HepG2 (cell line): Measurements from ENCODE around the gene TRIM36. TPM values are rescaled to one million over a fixed set of nuclear protein-coding genes. Genes with fewer than 3 reads are reported as not detected.

Source experiments
- ATAC-seq: fragments of 200-7000 bp; cut with Tn5 transposase; 3 replicates; pipeline ENCODE4 v1.9.1; 2020; ENCODE audit warnings: mild to moderate bottlenecking, moderate library complexity
- BruUV-seq: library from RNA; stranded (reverse); fragments of 400-500 nt; replicated peaks from 2 replicates; lab custom pipeline; 2021; lab: Mats Ljungman, UMichigan
- CTCF ChIA-PET: fragments of 300-600 bp; formaldehyde crosslinking; extraction: SDS; loops from one replicate; lab custom pipeline; 2021; ENCODE audit warnings: low total read pairs, inconsistent platforms, low intra/inter-chr PET ratio; lab: Yijun Ruan, JAX
- POLR2A ChIA-PET: fragments of 350-600 bp; sonication (Branson Sonifier 250); formaldehyde crosslinking; loops from one replicate; lab custom pipeline; 2020; ENCODE audit warnings: antibody characterized with exemption, inconsistent platforms; lab: Yijun Ruan, JAX
- DNase-seq: peaks from one replicate; pipeline ENCODE4 v3.0.0-alpha.2; 2015; ENCODE audit warnings: low spot score
- FAIRE-seq: peaks from 3 replicates; lab custom pipeline; 2011; peaks lifted over from hg19 to GRCh38; lab: Jason Lieb, UNC
- H2AFZ ChIP-seq: one replicate; pipeline ENCODE4 v1.6.1; 2011; ENCODE audit warnings: low read length, inconsistent platforms
- H3K27ac ChIP-seq: fragments of 300-600 bp; 3 replicates; pipeline ENCODE4 v1.8.0; 2011; ENCODE audit warnings: mixed run types, mild to moderate bottlenecking, mixed read lengths, low read length, inconsistent platforms; ENCODE audit not compliant: insufficient read depth; ENCODE audit errors: extremely low read length
- H3K27me3 ChIP-seq, 2 experiments: fragments of 200-600 bp in 1 of 2; 2 replicates in 1 of 2; 3 replicates in 1 of 2; pipeline versions ENCODE4 v1.6.0 to v1.8.0; 2011; ENCODE audit warnings: low read length in 2 of 2, mild to moderate bottlenecking in 2 of 2, moderate library complexity in 2 of 2, inconsistent platforms in 1 of 2; ENCODE audit not compliant: insufficient read depth in 2 of 2, control insufficient read depth in 1 of 2
- H3K36me3 ChIP-seq, 2 experiments: fragments of 200-600 bp in 1 of 2; replicated peaks in 1 of 2; 2 replicates in 1 of 2; 3 replicates in 1 of 2; pipeline versions ENCODE4 v1.5.1 to v1.8.0; 2011; ENCODE audit warnings: low read length in 2 of 2, inconsistent platforms in 1 of 2; ENCODE audit not compliant: insufficient read depth in 2 of 2, control insufficient read depth in 1 of 2
- H3K4me1 ChIP-seq: 2 replicates; pipeline ENCODE4 v1.5.1; 2012; ENCODE audit warnings: low read length, inconsistent platforms; ENCODE audit not compliant: insufficient read depth
- H3K4me2 ChIP-seq: 2 replicates; pipeline ENCODE4 v1.6.0; 2011; ENCODE audit warnings: low read depth, low read length, inconsistent platforms
- H3K4me3 ChIP-seq, 3 experiments: fragments of 200-600 bp in 1 of 3; sonication (generic), shearing (Covaris generic) in 1 of 3; replicated peaks in 1 of 3; 2 replicates each; pipeline ENCODE4 v1.5.1; 2011 to 2016; ENCODE audit warnings: low read length in 3 of 3, inconsistent platforms in 2 of 3, low read depth in 2 of 3, mild to moderate bottlenecking in 2 of 3, control low read depth in 1 of 3, mixed read lengths in 1 of 3; ENCODE audit not compliant: insufficient read depth in 1 of 3
- H3K79me2 ChIP-seq: one replicate; pipeline ENCODE4 v1.6.1; 2011; ENCODE audit warnings: low read length, inconsistent platforms; ENCODE audit not compliant: insufficient read depth
- H3K9ac ChIP-seq: 2 replicates; pipeline ENCODE4 v1.6.0; 2011; ENCODE audit warnings: mild to moderate bottlenecking, low read depth, low read length, inconsistent platforms; ENCODE audit not compliant: insufficient read depth
- H3K9me3 ChIP-seq: 2 replicates; pipeline ENCODE4 v1.5.1; 2012; ENCODE audit warnings: mild to moderate bottlenecking, low read length
- H4K20me1 ChIP-seq: 2 replicates; pipeline ENCODE4 v1.6.0; 2011; ENCODE audit warnings: inconsistent platforms, mild to moderate bottlenecking, low read length, moderate library complexity; ENCODE audit not compliant: insufficient read depth
- FOSL1 ChIP-seq: sonication (generic); formaldehyde crosslinking; IDR thresholded peaks from 2 replicates; pipeline ENCODE4 v1.9.0; 2021; ENCODE audit warnings: missing genetic modification reagents, borderline replicate concordance
- FOXA1 ChIP-seq, 2 experiments: fragments of 450-650 bp in 1 of 2; sonication (generic) in 1 of 2; formaldehyde crosslinking in 1 of 2; IDR thresholded peaks; 2 replicates each; pipeline versions ENCODE4 v1.4.0 to v1.6.1; 2016 to 2020; ENCODE audit warnings: missing genetic modification reagents in 1 of 2
- HNF4G ChIP-seq, 2 experiments: sonication (generic) in 1 of 2; formaldehyde crosslinking in 1 of 2; IDR thresholded peaks; 2 replicates each; pipeline versions ENCODE4 v1.4.0 to v1.6.1; 2011 to 2020; ENCODE audit warnings: borderline replicate concordance in 2 of 2, low read depth in 2 of 2, mild to moderate bottlenecking in 2 of 2, low read length in 1 of 2, missing genetic modification reagents in 1 of 2, moderate library complexity in 1 of 2
- NFE2 ChIP-seq: sonication (generic); formaldehyde crosslinking; IDR thresholded peaks from 2 replicates; pipeline ENCODE4 v1.4.0; 2020; ENCODE audit warnings: missing genetic modification reagents
- PAX8 ChIP-seq: sonication (generic); formaldehyde crosslinking; IDR thresholded peaks from 2 replicates; pipeline ENCODE4 v1.8.0; 2022; ENCODE audit warnings: mild to moderate bottlenecking, missing genetic modification reagents, borderline replicate concordance
- SETDB1 ChIP-seq: sonication (generic); formaldehyde crosslinking; IDR thresholded peaks from 2 replicates; pipeline ENCODE4 v1.5.1; 2020; ENCODE audit warnings: missing genetic modification reagents, mild to moderate bottlenecking, borderline replicate concordance
- SOX6 ChIP-seq, 2 experiments: fragments of 450-650 bp in 1 of 2; sonication (generic) in 1 of 2; formaldehyde crosslinking in 1 of 2; IDR thresholded peaks; 2 replicates each; pipeline versions ENCODE4 v1.4.0 to v1.6.1; 2017 to 2020; ENCODE audit warnings: antibody characterized with exemption in 1 of 2, mild to moderate bottlenecking in 1 of 2, missing genetic modification reagents in 1 of 2
- ZMYM3 ChIP-seq: sonication (generic); formaldehyde crosslinking; IDR thresholded peaks from 2 replicates; pipeline ENCODE4 v1.5.1; 2020; ENCODE audit warnings: mild to moderate bottlenecking, missing genetic modification reagents
- ZNF136 ChIP-seq: sonication (generic); formaldehyde crosslinking; IDR thresholded peaks from 2 replicates; pipeline ENCODE4 v1.8.1; 2022; ENCODE audit warnings: low read depth, mild to moderate bottlenecking, moderate library complexity, missing genetic modification reagents
- ZNF224 ChIP-seq: sonication (generic); formaldehyde crosslinking; IDR thresholded peaks from 2 replicates; pipeline ENCODE4 v1.5.0; 2020; ENCODE audit warnings: mild to moderate bottlenecking, missing genetic modification reagents
- WGBS: methylation state at CpG from one replicate; pipeline ENCODE4 v1.1.6; 2017; ENCODE audit warnings: low lambda C conversion rate; 5-methylcytosine and 5-hydroxymethylcytosine counted together
- in situ Hi-C: cut with HindIII; loops from 2 replicates; pipeline ENCODE4 v1.10.0; 2017; ENCODE audit warnings: low pct_unique_long_range_greater_than_20kb; ENCODE audit not compliant: extremely low pct_ligation_motif_present
- intact Hi-C: fragments of 100-400 bp; cut with micrococcal nuclease; formaldehyde crosslinking; loops from one replicate; pipeline ENCODE4 v1.10.0; 2022; ENCODE audit not compliant: unreplicated experiment
- polyA plus RNA-seq, 8 experiments: library from polyadenylated mRNA; depleted of rRNA in 3 of 8; stranded (reverse) in 7 of 8; unstranded in 1 of 8; fragments of >200 nt; fragmentation: Illumina TruSeq in 4 of 8; extraction: Trizol in 4 of 8; gene quantifications; 2 replicates each; pipeline versions ENCODE4 v1.2.1 to v1.2.3, GENCODE V29; 2011 to 2016; ENCODE audit warnings: low read depth in 4 of 8, missing spikeins in 1 of 8, mixed read lengths in 1 of 8; ENCODE audit not compliant: insufficient read depth in 1 of 8
- total RNA-seq, 5 experiments: library from RNA; depleted of rRNA; stranded (reverse); fragments of >200 nt; fragmentation: Illumina TruSeq; extraction: Trizol; gene quantifications; 2 replicates each; pipeline ENCODE4 v1.2.3, GENCODE V29; 2016; ENCODE audit warnings: low read depth in 1 of 5
- TF ChIP-seq, protein P1 (sequence below): sonication (generic); formaldehyde crosslinking; IDR thresholded peaks from 2 replicates; pipeline ENCODE4 v1.5.0; 2020; ENCODE audit warnings: mild to moderate bottlenecking, missing genetic modification reagents, moderate library complexity
- TF ChIP-seq, protein P2 (sequence below): sonication (generic); formaldehyde crosslinking; IDR thresholded peaks from 2 replicates; pipeline ENCODE4 v1.4.0; 2020; ENCODE audit warnings: missing genetic modification reagents
- TF ChIP-seq, protein P3 (sequence below): sonication (generic); formaldehyde crosslinking; IDR thresholded peaks from 2 replicates; pipeline ENCODE4 v1.4.0; 2020; ENCODE audit warnings: mild to moderate bottlenecking, missing genetic modification reagents, borderline replicate concordance

TRIM36 gene
- total and polyA plus RNA-seq, 2 of the 13 experiments (the other 11 are each of a cell fraction or from before 2014, with no cell fraction given) = 1.7 to 2.4 TPM

DNA sequence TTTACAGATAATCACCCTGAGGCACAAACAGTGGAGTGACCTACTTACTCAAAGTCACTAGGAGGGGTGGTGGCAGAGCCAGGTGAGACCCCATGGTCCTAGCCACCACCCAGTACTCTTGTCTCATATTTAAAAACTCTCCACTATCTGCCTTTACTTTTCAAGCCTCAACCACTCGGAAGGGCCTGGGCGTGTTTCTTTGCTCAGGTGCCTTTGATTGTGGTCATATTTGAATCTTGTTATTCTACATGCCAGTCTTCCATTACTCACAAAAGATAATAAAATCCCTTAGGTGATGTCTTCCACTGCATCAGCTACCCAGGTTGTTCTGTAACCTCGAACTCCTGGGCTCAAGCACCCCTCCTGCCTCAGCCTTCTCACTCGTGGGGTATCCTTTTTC lies 20.7 kb upstream of the TRIM36 start:
- DNase-seq = no peak
- H3K36me3 ChIP-seq = no peaks in the 10 kb centered on the region
- TF ChIP-seq ZNF136 = no peak
- no peak for TF ChIP-seq FOSL1 (CRISPR knock-in tag)
- TF ChIP-seq HNF4G (IDR thresholded peaks at IDR 0.05; ENCODE audit: borderline replicate concordance, low read depth, low read length) = no peak
- TF ChIP-seq HNF4G (CRISPR knock-in tag; IDR thresholded peaks at IDR 0.05; ENCODE audit: borderline replicate concordance, low read depth) = no peak
- TF ChIP-seq ZNF224 (CRISPR knock-in tag) = no peak
- TF ChIP-seq NFE2 (CRISPR knock-in tag) = no peak
- TF ChIP-seq FOXA1 (IDR thresholded peaks at IDR 0.05) = no peak
- no peak for TF ChIP-seq FOXA1 (CRISPR knock-in tag; IDR thresholded peaks at IDR 0.05)
- TF ChIP-seq, protein P1, sequence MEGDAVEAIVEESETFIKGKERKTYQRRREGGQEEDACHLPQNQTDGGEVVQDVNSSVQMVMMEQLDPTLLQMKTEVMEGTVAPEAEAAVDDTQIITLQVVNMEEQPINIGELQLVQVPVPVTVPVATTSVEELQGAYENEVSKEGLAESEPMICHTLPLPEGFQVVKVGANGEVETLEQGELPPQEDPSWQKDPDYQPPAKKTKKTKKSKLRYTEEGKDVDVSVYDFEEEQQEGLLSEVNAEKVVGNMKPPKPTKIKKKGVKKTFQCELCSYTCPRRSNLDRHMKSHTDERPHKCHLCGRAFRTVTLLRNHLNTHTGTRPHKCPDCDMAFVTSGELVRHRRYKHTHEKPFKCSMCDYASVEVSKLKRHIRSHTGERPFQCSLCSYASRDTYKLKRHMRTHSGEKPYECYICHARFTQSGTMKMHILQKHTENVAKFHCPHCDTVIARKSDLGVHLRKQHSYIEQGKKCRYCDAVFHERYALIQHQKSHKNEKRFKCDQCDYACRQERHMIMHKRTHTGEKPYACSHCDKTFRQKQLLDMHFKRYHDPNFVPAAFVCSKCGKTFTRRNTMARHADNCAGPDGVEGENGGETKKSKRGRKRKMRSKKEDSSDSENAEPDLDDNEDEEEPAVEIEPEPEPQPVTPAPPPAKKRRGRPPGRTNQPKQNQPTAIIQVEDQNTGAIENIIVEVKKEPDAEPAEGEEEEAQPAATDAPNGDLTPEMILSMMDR (CRISPR knock-in tag) = no peak
- TF ChIP-seq, protein P2, sequence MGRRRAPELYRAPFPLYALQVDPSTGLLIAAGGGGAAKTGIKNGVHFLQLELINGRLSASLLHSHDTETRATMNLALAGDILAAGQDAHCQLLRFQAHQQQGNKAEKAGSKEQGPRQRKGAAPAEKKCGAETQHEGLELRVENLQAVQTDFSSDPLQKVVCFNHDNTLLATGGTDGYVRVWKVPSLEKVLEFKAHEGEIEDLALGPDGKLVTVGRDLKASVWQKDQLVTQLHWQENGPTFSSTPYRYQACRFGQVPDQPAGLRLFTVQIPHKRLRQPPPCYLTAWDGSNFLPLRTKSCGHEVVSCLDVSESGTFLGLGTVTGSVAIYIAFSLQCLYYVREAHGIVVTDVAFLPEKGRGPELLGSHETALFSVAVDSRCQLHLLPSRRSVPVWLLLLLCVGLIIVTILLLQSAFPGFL (CRISPR knock-in tag) = no peak
- TF ChIP-seq, protein P3, sequence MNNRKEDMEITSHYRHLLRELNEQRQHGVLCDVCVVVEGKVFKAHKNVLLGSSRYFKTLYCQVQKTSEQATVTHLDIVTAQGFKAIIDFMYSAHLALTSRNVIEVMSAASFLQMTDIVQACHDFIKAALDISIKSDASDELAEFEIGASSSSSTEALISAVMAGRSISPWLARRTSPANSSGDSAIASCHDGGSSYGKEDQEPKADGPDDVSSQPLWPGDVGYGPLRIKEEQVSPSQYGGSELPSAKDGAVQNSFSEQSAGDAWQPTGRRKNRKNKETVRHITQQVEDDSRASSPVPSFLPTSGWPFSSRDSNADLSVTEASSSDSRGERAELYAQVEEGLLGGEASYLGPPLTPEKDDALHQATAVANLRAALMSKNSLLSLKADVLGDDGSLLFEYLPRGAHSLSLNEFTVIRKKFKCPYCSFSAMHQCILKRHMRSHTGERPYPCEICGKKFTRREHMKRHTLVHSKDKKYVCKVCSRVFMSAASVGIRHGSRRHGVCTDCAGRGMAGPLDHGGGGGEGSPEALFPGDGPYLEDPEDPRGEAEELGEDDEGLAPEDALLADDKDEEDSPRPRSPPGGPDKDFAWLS (CRISPR knock-in tag) = no peak
- no peak for TF ChIP-seq SOX6 (IDR thresholded peaks at IDR 0.05)
- no peak for TF ChIP-seq SOX6 (CRISPR knock-in tag; IDR thresholded peaks at IDR 0.05)
- TF ChIP-seq ZMYM3 = no peak
- TF ChIP-seq SETDB1 (CRISPR knock-in tag) = no peak
- TF ChIP-seq PAX8 = no peak
- in situ Hi-C loops (no loop called here), intact Hi-C loops (no loop called here)
- no TSS peak for BruUV-seq
- no peak overlapping the region for H3K27ac ChIP-seq
- no peaks in the 10 kb centered on the region for H3K9me3 ChIP-seq
- no peak overlapping the region for H2AFZ ChIP-seq
- no peaks in the 10 kb centered on the region for H3K27me3 ChIP-seq
- 22% methylated on average over 4 of the region's 4 CpGs for WGBS
- CTCF ChIA-PET = no interaction called here
- no peak overlapping the region for H3K9ac ChIP-seq
- no peak overlapping the region for H3K4me2 ChIP-seq
- H3K4me3 ChIP-seq = no peak overlapping the region
- peaks cover 16% of the 10 kb centered on the region for H3K4me1 ChIP-seq
- no peak for ATAC-seq
- no peaks in the 10 kb centered on the region for H3K79me2 ChIP-seq
- no peak for FAIRE-seq
- H4K20me1 ChIP-seq = no peaks in the 10 kb centered on the region
- POLR2A ChIA-PET = no interaction called here
